Measurements from ENCODE around the gene PNKD.

DNA sequence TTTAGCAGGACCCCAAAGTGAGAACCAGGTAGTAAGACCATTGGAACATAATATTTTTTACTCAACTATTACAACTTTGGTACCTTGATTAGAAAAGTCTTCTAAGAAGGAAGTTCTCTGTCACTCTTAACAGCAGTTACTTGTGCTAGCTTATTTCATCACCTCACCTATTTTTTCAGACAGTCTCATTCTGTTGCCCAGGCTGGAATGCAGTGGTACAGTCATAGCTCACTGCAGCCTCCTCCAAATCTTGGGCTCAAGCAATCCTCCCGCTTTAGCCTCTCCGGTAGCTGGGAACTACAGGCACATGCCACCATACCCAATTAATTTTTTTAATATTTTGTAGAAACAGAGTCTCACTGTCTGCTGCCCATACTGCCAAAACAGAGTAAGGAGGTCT lies 35.3 kb upstream of the PNKD start:
- TF ChIP-seq, protein P1, sequence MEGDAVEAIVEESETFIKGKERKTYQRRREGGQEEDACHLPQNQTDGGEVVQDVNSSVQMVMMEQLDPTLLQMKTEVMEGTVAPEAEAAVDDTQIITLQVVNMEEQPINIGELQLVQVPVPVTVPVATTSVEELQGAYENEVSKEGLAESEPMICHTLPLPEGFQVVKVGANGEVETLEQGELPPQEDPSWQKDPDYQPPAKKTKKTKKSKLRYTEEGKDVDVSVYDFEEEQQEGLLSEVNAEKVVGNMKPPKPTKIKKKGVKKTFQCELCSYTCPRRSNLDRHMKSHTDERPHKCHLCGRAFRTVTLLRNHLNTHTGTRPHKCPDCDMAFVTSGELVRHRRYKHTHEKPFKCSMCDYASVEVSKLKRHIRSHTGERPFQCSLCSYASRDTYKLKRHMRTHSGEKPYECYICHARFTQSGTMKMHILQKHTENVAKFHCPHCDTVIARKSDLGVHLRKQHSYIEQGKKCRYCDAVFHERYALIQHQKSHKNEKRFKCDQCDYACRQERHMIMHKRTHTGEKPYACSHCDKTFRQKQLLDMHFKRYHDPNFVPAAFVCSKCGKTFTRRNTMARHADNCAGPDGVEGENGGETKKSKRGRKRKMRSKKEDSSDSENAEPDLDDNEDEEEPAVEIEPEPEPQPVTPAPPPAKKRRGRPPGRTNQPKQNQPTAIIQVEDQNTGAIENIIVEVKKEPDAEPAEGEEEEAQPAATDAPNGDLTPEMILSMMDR (IDR thresholded peaks at IDR 0.05; ENCODE audit: low read depth, low read length): no peak
- TF ChIP-seq POLR2A (IDR thresholded peaks at IDR 0.05; ENCODE audit: extremely low read depth, insufficient read length) (no peak), MYC (IDR thresholded peaks at IDR 0.05; ENCODE audit: low read depth, low read length) (no peak)

All from NB4 (cell line).